Large intestine (tissue), 3 donors: ENCODE data around the gene POMGNT2. TPM values are rescaled to one million over a fixed set of nuclear protein-coding genes. Genes with fewer than 3 reads are reported as not detected.

Experiments
- DNase-seq, 2 donors: peaks; one replicate each; pipeline versions ENCODE4 v3.0.0 to v3.0.0-alpha.2; 2013
- H3K27ac ChIP-seq: one replicate; pipeline ENCODE4 v1.5.1; 2013; ENCODE audit warnings: low read length
- H3K27me3 ChIP-seq: 2 replicates; pipeline ENCODE4 v1.6.1; 2013; ENCODE audit warnings: low read length; ENCODE audit not compliant: control insufficient read depth, insufficient read depth
- H3K36me3 ChIP-seq: 2 replicates; pipeline ENCODE4 v1.6.1; 2013; ENCODE audit warnings: low read length; ENCODE audit not compliant: control insufficient read depth, insufficient read depth
- H3K4me1 ChIP-seq: one replicate; pipeline ENCODE4 v1.6.1; 2013; ENCODE audit warnings: low read length; ENCODE audit not compliant: control insufficient read depth, insufficient read depth
- H3K4me3 ChIP-seq: one replicate; pipeline ENCODE4 v1.5.1; 2013; ENCODE audit warnings: low read length
- H3K9me3 ChIP-seq: one replicate; pipeline ENCODE4 v1.6.1; 2013; ENCODE audit warnings: mild to moderate bottlenecking, low read depth, low read length, moderate library complexity; ENCODE audit not compliant: control insufficient read depth
- WGBS: methylation state at CpG from one replicate; pipeline ENCODE4 v1.1.5; 2013; ENCODE audit warnings: low lambda C conversion rate; ENCODE audit not compliant: insufficient coverage; 5-methylcytosine and 5-hydroxymethylcytosine counted together
- polyA plus RNA-seq: library from polyadenylated mRNA; unstranded; fragments of 120-200 nt; gene quantifications from one replicate; pipeline ENCODE4 v1.2.1, GENCODE V29; 2013

The POMGNT2 gene
- polyA plus RNA-seq, 1 donor, result 13.5 TPM

- peak overlapping the region; percentile 64 for H3K4me3 ChIP-seq
- no peaks in the 10 kb centered on the region for H3K36me3 ChIP-seq
- H3K9me3 ChIP-seq, result no peaks in the 10 kb centered on the region
- peak in 1 of 2 donors; percentile 8 for DNase-seq
- peaks cover 2% of the 10 kb centered on the region for H3K4me1 ChIP-seq
- no peaks in the 10 kb centered on the region for H3K27me3 ChIP-seq
- H3K27ac ChIP-seq, result no peak overlapping the region
- WGBS, result no CpG with 5 or more reads among the region's 33 CpGs
Measured at GRCh38 chr3:43104660-43105595, 951 bp downstream of the POMGNT2 start.

- no peak for DNase-seq
- 40% methylated on average over 1 of the region's 3 CpGs for WGBS
- Histone ChIP-seq H3K4me3 (no peak overlapping the region), H3K27ac (no peak overlapping the region), H3K9me3 (no peaks in the 10 kb centered on the region), H3K27me3 (no peaks in the 10 kb centered on the region), H3K4me1 (peaks cover 2% of the 10 kb centered on the region), H3K36me3 (no peaks in the 10 kb centered on the region)
Measured at GRCh38 chr3:43104039-43104438, 1.8 kb downstream of the POMGNT2 start.

- Histone ChIP-seq H3K9me3 (no peaks in the 10 kb centered on the region), H3K4me1 (peaks cover 2% of the 10 kb centered on the region), H3K4me3 (no peak overlapping the region), H3K27me3 (no peaks in the 10 kb centered on the region), H3K36me3 (no peaks in the 10 kb centered on the region), H3K27ac (no peak overlapping the region)
- WGBS, result no CpG with 5 or more reads among the region's 2 CpGs
- peak in 1 of 2 donors; percentile 24 for DNase-seq
Measured at GRCh38 chr3:43102773-43103480, 3.0 kb downstream of the POMGNT2 start.

- Histone ChIP-seq H3K27me3 (no peaks in the 10 kb centered on the region), H3K4me3 (no peak overlapping the region), H3K27ac (no peak overlapping the region), H3K36me3 (peaks cover 2% of the 10 kb centered on the region), H3K4me1 (no peaks in the 10 kb centered on the region), H3K9me3 (no peaks in the 10 kb centered on the region)
- WGBS, result 80% methylated on average over 1 of the region's 8 CpGs
- DNase-seq, result no peak
Measured at GRCh38 chr3:43098761-43099160, 7.1 kb downstream of the POMGNT2 start.

GRCh38 chr3:43097400-43098080, 8.3 kb downstream of the POMGNT2 start:
- no CpG with 5 or more reads among the region's 5 CpGs for WGBS
- H3K36me3 ChIP-seq, result peaks cover 2% of the 10 kb centered on the region
- no peak overlapping the region for H3K27ac ChIP-seq
- DNase-seq, result no peak
- no peak overlapping the region for H3K4me3 ChIP-seq
- no peaks in the 10 kb centered on the region for H3K9me3 ChIP-seq
- no peaks in the 10 kb centered on the region for H3K27me3 ChIP-seq
- no peaks in the 10 kb centered on the region for H3K4me1 ChIP-seq

- no peak overlapping the region for H3K4me3 ChIP-seq
- H3K27ac ChIP-seq, result no peak overlapping the region
- H3K36me3 ChIP-seq, result peaks cover 2% of the 10 kb centered on the region
- WGBS, result no CpG with 5 or more reads among the region's 3 CpGs
- no peaks in the 10 kb centered on the region for H3K4me1 ChIP-seq
- DNase-seq, result no peak
- H3K27me3 ChIP-seq, result no peaks in the 10 kb centered on the region
- H3K9me3 ChIP-seq, result no peaks in the 10 kb centered on the region
Measured at GRCh38 chr3:43096761-43097160, 9.1 kb downstream of the POMGNT2 start.

GRCh38 chr3:43095370-43095769, 10.5 kb downstream of the POMGNT2 start:
- no peak overlapping the region for H3K4me3 ChIP-seq
- H3K36me3 ChIP-seq, result peaks cover 2% of the 10 kb centered on the region
- no peaks in the 10 kb centered on the region for H3K9me3 ChIP-seq
- H3K27me3 ChIP-seq, result no peaks in the 10 kb centered on the region
- no peak overlapping the region for H3K27ac ChIP-seq
- WGBS, result no CpG with 5 or more reads among the region's 5 CpGs
- DNase-seq, result no peak
- H3K4me1 ChIP-seq, result no peaks in the 10 kb centered on the region

GRCh38 chr3:43094851-43095250, 11.0 kb downstream of the POMGNT2 start:
- H3K4me1 ChIP-seq, result no peaks in the 10 kb centered on the region
- H3K9me3 ChIP-seq, result no peaks in the 10 kb centered on the region
- H3K36me3 ChIP-seq, result peaks cover 2% of the 10 kb centered on the region
- no peaks in the 10 kb centered on the region for H3K27me3 ChIP-seq
- no CpG with 5 or more reads among the region's 4 CpGs for WGBS
- H3K27ac ChIP-seq, result no peak overlapping the region
- no peak overlapping the region for H3K4me3 ChIP-seq
- DNase-seq, result no peak

- H3K4me1 ChIP-seq, result no peaks in the 10 kb centered on the region
- peaks cover 2% of the 10 kb centered on the region for H3K36me3 ChIP-seq
- no CpG with 5 or more reads among the region's 2 CpGs for WGBS
- H3K27ac ChIP-seq, result no peak overlapping the region
- no peak for DNase-seq
- no peak overlapping the region for H3K4me3 ChIP-seq
- H3K9me3 ChIP-seq, result no peaks in the 10 kb centered on the region
- H3K27me3 ChIP-seq, result no peaks in the 10 kb centered on the region
Measured at GRCh38 chr3:43094381-43094780, 11.5 kb downstream of the POMGNT2 start.

- Histone ChIP-seq H3K27me3 (no peaks in the 10 kb centered on the region), H3K27ac (no peak overlapping the region), H3K9me3 (no peaks in the 10 kb centered on the region), H3K4me1 (no peaks in the 10 kb centered on the region), H3K4me3 (no peak overlapping the region), H3K36me3 (peaks cover 2% of the 10 kb centered on the region)
- no CpG with 5 or more reads among the region's 2 CpGs for WGBS
- DNase-seq, result no peak
Measured at GRCh38 chr3:43093974-43094373, 11.9 kb downstream of the POMGNT2 start.
